Nephron (organoid): ENCODE results near the gene FAM20C.
A peak's percentile ranks its signal among the peaks of the same experiment; 100 is the strongest.
"Not testable (repeated sequence)": the region's sequence is repeated elsewhere in the genome, so short reads cannot be mapped to it uniquely, and the experiment has no call there.

Experiments
- H3K27ac Mint-ChIP-seq, 3 experiments: 2 replicates each; pipeline ENCODE4 v1.8.0; 2020; ENCODE audit warnings: mixed read lengths in 3 of 3, mild to moderate bottlenecking in 2 of 3, moderate library complexity in 1 of 3
- H3K27me3 Mint-ChIP-seq: 2 replicates; pipeline ENCODE4 v1.8.0; 2021; ENCODE audit warnings: low read depth, mild to moderate bottlenecking, moderate library complexity, mixed read lengths
- H3K36me3 Mint-ChIP-seq: 2 replicates; pipeline ENCODE4 v1.8.0; 2020; ENCODE audit warnings: low read depth, mixed read lengths
- H3K4me1 Mint-ChIP-seq: 2 replicates; pipeline ENCODE4 v1.8.0; 2020; ENCODE audit warnings: mixed read lengths
- H3K4me3 Mint-ChIP-seq, 3 experiments: 2 replicates each; pipeline ENCODE4 v1.8.0; 2020; ENCODE audit warnings: mild to moderate bottlenecking in 3 of 3, mixed read lengths in 3 of 3, moderate library complexity in 2 of 3
- H3K9me3 Mint-ChIP-seq: 2 replicates; pipeline ENCODE4 v1.8.0; 2020; ENCODE audit warnings: mixed read lengths
- TF ChIP-seq, protein P1 (sequence below), 3 experiments: fragments of 200-600 bp; sonication (generic); IDR thresholded peaks; one replicate each; pipeline ENCODE4 v1.5.0; 2021; ENCODE audit warnings: antibody characterized with exemption in 3 of 3; ENCODE audit not compliant: unreplicated experiment in 3 of 3

Gene FAM20C

DNA sequence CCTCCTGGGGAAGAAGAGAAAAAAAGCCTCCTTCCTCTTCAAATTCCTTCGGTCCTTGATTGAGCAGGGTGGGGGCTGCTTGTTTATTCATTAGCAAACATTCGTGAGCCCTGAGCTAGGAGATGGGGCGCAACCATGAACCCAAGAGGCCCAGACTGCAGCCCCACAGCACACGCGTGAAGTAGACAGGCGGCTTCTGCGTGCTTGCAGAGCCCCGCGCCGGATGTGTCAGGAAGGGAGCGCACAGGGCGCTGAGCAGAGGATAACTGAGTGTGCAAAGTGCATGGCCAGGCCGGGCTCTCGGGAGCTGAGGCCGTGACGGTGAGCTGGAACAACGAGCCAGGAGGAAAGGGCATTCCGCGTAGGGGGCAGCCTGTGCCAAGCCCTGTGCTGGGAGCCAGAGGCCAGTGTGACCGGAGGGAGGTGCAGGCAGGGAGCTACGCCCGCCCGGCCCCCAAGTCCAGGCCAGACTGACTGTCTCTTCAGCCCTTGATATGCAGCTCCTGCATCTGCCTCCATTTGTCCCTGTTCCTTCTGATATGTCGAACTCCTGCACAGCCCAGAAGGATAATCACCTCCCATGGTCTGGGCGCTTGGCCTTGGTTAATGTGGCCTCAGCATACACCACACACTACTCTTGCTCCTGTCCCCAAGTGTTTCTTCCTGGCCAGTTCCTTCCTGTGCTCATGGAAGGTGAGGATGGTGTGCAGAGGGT lies 102.2 kb downstream of the FAM20C start:
- TF ChIP-seq, protein P1, sequence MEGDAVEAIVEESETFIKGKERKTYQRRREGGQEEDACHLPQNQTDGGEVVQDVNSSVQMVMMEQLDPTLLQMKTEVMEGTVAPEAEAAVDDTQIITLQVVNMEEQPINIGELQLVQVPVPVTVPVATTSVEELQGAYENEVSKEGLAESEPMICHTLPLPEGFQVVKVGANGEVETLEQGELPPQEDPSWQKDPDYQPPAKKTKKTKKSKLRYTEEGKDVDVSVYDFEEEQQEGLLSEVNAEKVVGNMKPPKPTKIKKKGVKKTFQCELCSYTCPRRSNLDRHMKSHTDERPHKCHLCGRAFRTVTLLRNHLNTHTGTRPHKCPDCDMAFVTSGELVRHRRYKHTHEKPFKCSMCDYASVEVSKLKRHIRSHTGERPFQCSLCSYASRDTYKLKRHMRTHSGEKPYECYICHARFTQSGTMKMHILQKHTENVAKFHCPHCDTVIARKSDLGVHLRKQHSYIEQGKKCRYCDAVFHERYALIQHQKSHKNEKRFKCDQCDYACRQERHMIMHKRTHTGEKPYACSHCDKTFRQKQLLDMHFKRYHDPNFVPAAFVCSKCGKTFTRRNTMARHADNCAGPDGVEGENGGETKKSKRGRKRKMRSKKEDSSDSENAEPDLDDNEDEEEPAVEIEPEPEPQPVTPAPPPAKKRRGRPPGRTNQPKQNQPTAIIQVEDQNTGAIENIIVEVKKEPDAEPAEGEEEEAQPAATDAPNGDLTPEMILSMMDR (IDR thresholded peaks at IDR 0.05; ENCODE audit: unreplicated experiment in 3 of 3): no peak
- Mint-ChIP-seq H3K4me3 (no peak overlapping the region), H3K9me3 (no peaks in the 10 kb centered on the region), H3K27ac (peak overlapping the region in 1 of 3 experiments; percentile 80), H3K36me3 (no peaks in the 10 kb centered on the region), H3K27me3 (peaks cover 59% of the 10 kb centered on the region), H3K4me1 (peaks cover 11% of the 10 kb centered on the region)

DNA sequence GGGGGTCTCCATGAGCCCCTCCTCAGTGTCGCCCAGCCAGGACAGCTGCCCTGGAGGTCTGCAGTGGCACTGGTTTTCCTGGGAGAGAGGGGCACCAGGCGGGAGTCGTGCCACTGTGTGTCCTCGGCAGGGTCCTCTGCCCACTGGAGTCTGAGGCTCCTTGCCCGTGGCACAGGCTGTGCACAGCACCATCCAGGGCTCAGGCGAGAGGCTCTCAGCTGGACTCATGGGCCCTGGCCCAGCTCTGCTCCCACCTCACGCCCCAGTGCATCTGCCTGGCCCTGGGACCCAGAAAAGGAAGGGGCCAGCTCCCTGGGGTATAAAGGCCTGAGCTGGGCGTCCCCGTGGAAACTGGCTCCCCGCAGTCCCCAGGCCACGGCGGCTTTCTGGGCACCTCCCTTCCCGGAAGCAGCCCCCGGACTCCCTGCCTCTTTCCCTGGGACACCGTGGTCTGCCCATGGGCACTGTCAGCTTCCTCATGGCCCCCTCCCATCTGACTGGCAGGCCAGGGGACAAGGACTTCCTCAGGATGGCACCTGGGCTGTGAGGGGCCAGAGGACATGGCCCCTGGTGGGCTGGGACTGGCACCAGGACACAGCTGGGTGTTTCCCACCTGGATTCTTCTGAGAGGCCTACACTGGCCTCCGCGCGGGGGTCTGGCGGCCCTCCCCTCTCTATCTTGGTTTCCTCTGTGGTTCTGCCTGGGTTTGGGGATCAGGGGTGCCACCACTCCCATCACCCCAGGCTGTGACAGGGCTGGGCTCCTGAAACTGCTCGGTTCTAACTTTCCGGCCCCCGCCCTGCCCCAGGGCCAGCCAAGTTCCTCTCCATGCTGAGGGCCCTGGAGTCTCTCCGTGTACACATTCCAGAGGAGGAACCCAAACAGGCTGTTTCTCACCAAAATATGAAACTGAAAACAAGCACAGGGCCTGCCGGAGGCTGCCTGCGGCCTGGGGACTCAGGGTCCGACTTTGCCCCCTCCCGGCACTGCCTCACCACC lies 103.1 kb downstream of the FAM20C start:
- no peaks in the 10 kb centered on the region for H3K36me3 Mint-ChIP-seq
- H3K27me3 Mint-ChIP-seq: peaks cover 59% of the 10 kb centered on the region
- H3K4me3 Mint-ChIP-seq: no peak overlapping the region
- H3K27ac Mint-ChIP-seq: no peak overlapping the region
- H3K4me1 Mint-ChIP-seq: peaks cover 11% of the 10 kb centered on the region
- TF ChIP-seq, protein P1 (IDR thresholded peaks at IDR 0.05; ENCODE audit: unreplicated experiment in 3 of 3): no peak
- no peaks in the 10 kb centered on the region for H3K9me3 Mint-ChIP-seq

DNA sequence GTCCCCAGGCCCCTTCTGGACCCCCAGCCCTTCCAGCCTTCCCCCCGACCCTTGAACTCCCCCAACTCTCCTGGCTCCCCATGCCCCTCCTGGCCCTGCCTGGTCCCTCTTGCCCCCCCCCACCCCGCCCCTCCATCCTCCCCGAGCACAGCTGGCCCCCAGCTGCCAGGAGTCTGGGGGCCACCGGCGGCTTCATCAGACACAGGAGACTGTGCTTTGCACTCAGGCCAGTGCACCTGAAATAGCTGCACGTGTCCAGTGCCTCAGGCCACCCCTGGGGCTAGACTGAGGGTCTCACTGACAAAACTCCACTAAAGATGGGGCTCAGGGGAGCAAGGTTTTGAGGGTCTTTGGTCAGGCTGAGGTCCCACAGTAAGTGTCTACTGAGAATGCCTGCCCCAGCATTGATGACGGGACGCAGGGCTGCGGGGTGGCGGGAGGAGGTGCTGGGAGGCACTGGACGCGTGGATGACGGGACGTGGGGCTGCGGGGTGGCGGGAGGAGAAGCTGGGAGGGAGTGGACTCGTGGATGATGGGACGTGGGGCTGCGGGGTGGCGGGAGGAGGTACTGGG lies 104.1 kb downstream of the FAM20C start:
- Mint-ChIP-seq H3K9me3 (no peaks in the 10 kb centered on the region), H3K4me1 (peaks cover 11% of the 10 kb centered on the region), H3K27me3 (peaks cover 58% of the 10 kb centered on the region), H3K27ac (no peak overlapping the region), H3K4me3 (no peak overlapping the region), H3K36me3 (no peaks in the 10 kb centered on the region)
- TF ChIP-seq, protein P1 (IDR thresholded peaks at IDR 0.05; ENCODE audit: unreplicated experiment in 3 of 3): no peak

DNA sequence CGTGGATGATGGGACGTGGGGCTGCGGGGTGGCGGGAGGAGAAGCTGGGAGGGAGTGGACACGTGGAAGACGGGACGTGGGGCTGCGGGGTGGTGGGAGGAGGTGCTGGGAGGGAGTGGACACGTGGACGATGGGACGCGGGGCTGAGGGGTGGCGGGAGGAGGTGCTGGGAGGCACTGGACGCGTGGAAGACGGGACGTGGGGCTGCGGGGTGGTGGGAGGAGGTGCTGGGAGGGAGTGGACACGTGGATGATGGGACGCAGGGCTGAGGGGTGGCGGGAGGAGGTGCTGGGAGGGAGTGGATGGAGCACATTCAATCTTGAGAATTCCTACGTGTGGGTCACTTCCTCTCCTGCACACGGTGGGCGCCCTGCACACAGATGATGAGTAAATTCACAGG lies 104.8 kb downstream of the FAM20C start:
- peaks cover 11% of the 10 kb centered on the region for H3K4me1 Mint-ChIP-seq
- not testable (repeated sequence) for H3K27ac Mint-ChIP-seq, H3K9me3 Mint-ChIP-seq, H3K4me3 Mint-ChIP-seq, H3K36me3 Mint-ChIP-seq
- peaks cover 51% of the 10 kb centered on the region for H3K27me3 Mint-ChIP-seq

DNA sequence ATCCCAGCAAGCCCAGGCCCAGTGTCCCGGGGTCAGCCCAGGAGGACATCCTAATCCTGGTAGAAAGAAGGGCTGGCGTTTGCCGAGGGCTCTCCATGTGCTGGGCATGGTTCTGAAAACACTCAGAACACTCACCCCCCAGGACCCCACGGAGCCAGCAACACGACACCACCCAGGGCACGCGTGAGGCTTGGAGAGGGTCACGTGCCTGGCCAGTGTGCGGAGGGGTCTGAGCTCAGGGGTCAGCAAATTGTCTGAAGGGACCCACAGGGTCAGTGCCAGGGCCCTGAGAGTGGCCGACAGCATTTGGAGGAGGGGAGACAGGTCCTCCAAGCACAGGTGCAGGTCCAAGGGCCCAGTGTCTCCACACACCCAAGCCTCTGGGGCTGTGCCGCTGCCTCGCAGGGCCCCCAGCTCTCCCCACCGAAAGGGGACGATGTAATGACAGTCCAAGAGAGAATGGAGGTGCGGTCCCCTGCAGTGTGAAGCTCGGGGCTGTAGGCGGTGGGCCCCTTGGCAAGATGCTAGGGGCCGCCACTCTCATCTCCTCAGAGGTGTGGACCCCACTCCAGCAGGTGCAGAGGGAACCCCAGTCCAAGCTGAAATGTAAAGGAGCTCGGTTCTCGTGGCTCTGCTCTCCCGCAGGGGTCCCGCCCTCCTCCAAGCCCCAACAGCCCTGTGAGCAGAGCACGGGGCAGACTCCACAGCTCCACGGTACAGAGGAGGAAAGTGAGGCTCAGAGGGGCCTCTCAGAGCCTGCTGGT lies 105.4 kb downstream of the FAM20C start:
- Mint-ChIP-seq H3K27ac (no peak overlapping the region), H3K4me1 (peaks cover 11% of the 10 kb centered on the region), H3K9me3 (no peaks in the 10 kb centered on the region), H3K36me3 (no peaks in the 10 kb centered on the region), H3K4me3 (no peak overlapping the region), H3K27me3 (peaks cover 44% of the 10 kb centered on the region)
- TF ChIP-seq, protein P1 (IDR thresholded peaks at IDR 0.05; ENCODE audit: unreplicated experiment in 3 of 3): no peak

DNA sequence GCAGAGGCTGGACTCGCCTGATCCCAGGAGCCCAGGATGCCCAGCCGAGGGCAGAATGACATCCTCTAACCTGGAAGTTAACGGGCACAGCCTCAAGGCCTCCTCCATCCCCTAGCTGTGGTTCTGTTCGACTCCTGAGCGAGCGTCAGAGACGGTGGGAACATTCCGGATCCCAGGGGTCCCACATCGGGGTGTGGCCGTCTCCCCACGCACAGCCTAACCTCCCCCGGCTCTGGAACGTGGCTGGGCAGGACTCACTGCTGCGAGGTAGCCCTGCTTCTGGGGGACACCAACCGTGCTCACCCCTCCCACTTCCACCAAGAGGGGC lies 106.0 kb downstream of the FAM20C start:
- Mint-ChIP-seq H3K4me1 (peaks cover 14% of the 10 kb centered on the region), H3K27me3 (peaks cover 40% of the 10 kb centered on the region), H3K4me3 (no peak overlapping the region), H3K27ac (peak overlapping the region in 1 of 3 experiments; percentile 63), H3K36me3 (no peaks in the 10 kb centered on the region), H3K9me3 (no peaks in the 10 kb centered on the region)
- TF ChIP-seq, protein P1 (IDR thresholded peaks at IDR 0.05; ENCODE audit: unreplicated experiment in 3 of 3): no peak
